CD14-positive monocyte (primary cell): Measurements from ENCODE around the gene ACLY. TPM values are rescaled to one million over a fixed set of nuclear protein-coding genes. Genes with fewer than 3 reads are reported as not detected.

Source experiments
- DNase-seq, 3 donors: peaks; one replicate each; pipeline ENCODE4 v3.0.0-alpha.2; 2011 to 2022
- H2AFZ ChIP-seq: 2 replicates; pipeline ENCODE4 v1.6.0; 2012; ENCODE audit warnings: mild to moderate bottlenecking, low read depth, low read length, inconsistent platforms; ENCODE audit not compliant: insufficient read depth, poor library complexity, severe bottlenecking
- H3K27ac ChIP-seq, 2 donors: 1 replicate in 1 of 2; 2 replicates in 1 of 2; pipeline ENCODE4 v1.5.1; 2012 to 2013; ENCODE audit warnings: low read length in 2 of 2, control low read depth in 1 of 2, inconsistent platforms in 1 of 2, low read depth in 1 of 2, mild to moderate bottlenecking in 1 of 2
- H3K27me3 ChIP-seq, 2 donors: one replicate each; pipeline versions ENCODE4 v1.6.0 to v1.6.1; 2011 to 2013; ENCODE audit warnings: low read length in 2 of 2; ENCODE audit not compliant: control insufficient read depth in 2 of 2, insufficient read depth in 2 of 2
- H3K36me3 ChIP-seq, 2 donors: replicated peaks in 1 of 2; 1 replicate in 1 of 2; 2 replicates in 1 of 2; pipeline versions ENCODE4 v1.5.1 to v1.6.1; 2012 to 2013; ENCODE audit warnings: low read length in 2 of 2, control low read depth in 1 of 2, inconsistent platforms in 1 of 2, mild to moderate bottlenecking in 1 of 2; ENCODE audit not compliant: insufficient read depth in 2 of 2, control insufficient read depth in 1 of 2
- H3K4me1 ChIP-seq, 2 donors: 1 replicate in 1 of 2; 2 replicates in 1 of 2; pipeline versions ENCODE4 v1.5.1 to v1.6.1; 2012 to 2013; ENCODE audit warnings: low read length in 2 of 2, control low read depth in 1 of 2, inconsistent platforms in 1 of 2, mild to moderate bottlenecking in 1 of 2, moderate library complexity in 1 of 2; ENCODE audit not compliant: insufficient read depth in 2 of 2, control insufficient read depth in 1 of 2
- H3K4me2 ChIP-seq: replicated peaks from 2 replicates; pipeline ENCODE3; 2012; ENCODE audit warnings: low read length, moderate library complexity, mild to moderate bottlenecking; ENCODE audit not compliant: poor library complexity, severe bottlenecking; ENCODE audit errors: extremely low read depth
- H3K4me3 ChIP-seq, 3 experiments: fragments of 200-600 bp in 1 of 3; sonication (generic) in 1 of 3; replicated peaks in 1 of 3; 1 replicate in 2 of 3; 2 replicates in 1 of 3; pipeline ENCODE4 v1.5.1; 2011 to 2013; ENCODE audit warnings: low read length in 3 of 3, mild to moderate bottlenecking in 3 of 3, control low read depth in 2 of 3, low read depth in 2 of 3, inconsistent platforms in 1 of 3, moderate library complexity in 1 of 3
- H3K79me2 ChIP-seq: 2 replicates; pipeline ENCODE4 v1.6.0; 2012; ENCODE audit warnings: mild to moderate bottlenecking, control low read depth, inconsistent platforms, low read length, moderate library complexity; ENCODE audit not compliant: insufficient read depth
- H3K9ac ChIP-seq: 2 replicates; pipeline ENCODE4 v1.6.0; 2017; ENCODE audit warnings: low read length, mild to moderate bottlenecking; ENCODE audit not compliant: insufficient read depth, poor library complexity, severe bottlenecking
- H3K9me3 ChIP-seq, 2 donors: replicated peaks in 1 of 2; 1 replicate in 1 of 2; 2 replicates in 1 of 2; pipeline versions ENCODE4 v1.5.1 to v1.6.1; 2012 to 2013; ENCODE audit warnings: low read length in 2 of 2, control low read depth in 1 of 2; ENCODE audit not compliant: control insufficient read depth in 1 of 2, insufficient read depth in 1 of 2
- H4K20me1 ChIP-seq: 2 replicates; pipeline ENCODE4 v1.6.0; 2012; ENCODE audit warnings: mild to moderate bottlenecking, low read length, control low read depth, moderate library complexity; ENCODE audit not compliant: insufficient read depth
- H3K27ac Mint-ChIP-seq, 7 donors: one replicate each; pipeline ENCODE4 v1.8.0; 2020; ENCODE audit warnings: mild to moderate bottlenecking in 7 of 7, mixed read lengths in 7 of 7, moderate library complexity in 6 of 7, inconsistent platforms in 2 of 7
- H3K27me3 Mint-ChIP-seq, 3 donors: one replicate each; pipeline ENCODE4 v1.8.0; 2021 to 2022; ENCODE audit warnings: low read depth in 3 of 3, mild to moderate bottlenecking in 3 of 3, mixed read lengths in 3 of 3, moderate library complexity in 3 of 3, inconsistent platforms in 1 of 3
- H3K36me3 Mint-ChIP-seq, 2 donors: one replicate each; pipeline ENCODE4 v1.8.0; 2020; ENCODE audit warnings: mixed read lengths in 2 of 2, inconsistent platforms in 1 of 2, mild to moderate bottlenecking in 1 of 2
- H3K4me1 Mint-ChIP-seq: one replicate; pipeline ENCODE4 v1.8.0; 2020; ENCODE audit warnings: mild to moderate bottlenecking, mixed read lengths
- H3K4me3 Mint-ChIP-seq, 2 donors: one replicate each; pipeline ENCODE4 v1.8.0; 2020; ENCODE audit warnings: mild to moderate bottlenecking in 2 of 2, mixed read lengths in 2 of 2, moderate library complexity in 1 of 2
- H3K9me3 Mint-ChIP-seq, 7 donors: one replicate each; pipeline ENCODE4 v1.8.0; 2020 to 2022; ENCODE audit warnings: mixed read lengths in 7 of 7, mild to moderate bottlenecking in 6 of 7, moderate library complexity in 6 of 7, inconsistent platforms in 2 of 7
- CTCF ChIP-seq: fragments of 200-600 bp; IDR thresholded peaks from one replicate; pipeline ENCODE4 v1.8.0; 2022; ENCODE audit warnings: antibody characterized with exemption, mild to moderate bottlenecking
- WGBS: methylation state at CpG from one replicate; pipeline ENCODE4 v1.1.5; 2013; ENCODE audit warnings: missing lambda C conversion rate; ENCODE audit not compliant: insufficient coverage; 5-methylcytosine and 5-hydroxymethylcytosine counted together
- intact Hi-C, 2 donors: fragments of 100-400 bp; cut with micrococcal nuclease; formaldehyde crosslinking; loops; one replicate each; pipeline versions ENCODE4 v1.15.0 to v1.15.1; 2023
- polyA plus RNA-seq, 3 donors: library from polyadenylated mRNA; depleted of rRNA in 1 of 3; unstranded in 2 of 3; stranded (reverse) in 1 of 3; fragments of 300-500 nt in 2 of 3; fragments of >200 nt in 1 of 3; fragmentation: Illumina TruSeq in 2 of 3; gene quantifications; 1 replicate in 2 of 3; 2 replicates in 1 of 3; pipeline ENCODE4 v1.2.3, GENCODE V29; 2012 to 2021

The ACLY gene
- polyA plus RNA-seq, 3 donors, result 41.0 to 48.3 (median 45.1) TPM

DNA sequence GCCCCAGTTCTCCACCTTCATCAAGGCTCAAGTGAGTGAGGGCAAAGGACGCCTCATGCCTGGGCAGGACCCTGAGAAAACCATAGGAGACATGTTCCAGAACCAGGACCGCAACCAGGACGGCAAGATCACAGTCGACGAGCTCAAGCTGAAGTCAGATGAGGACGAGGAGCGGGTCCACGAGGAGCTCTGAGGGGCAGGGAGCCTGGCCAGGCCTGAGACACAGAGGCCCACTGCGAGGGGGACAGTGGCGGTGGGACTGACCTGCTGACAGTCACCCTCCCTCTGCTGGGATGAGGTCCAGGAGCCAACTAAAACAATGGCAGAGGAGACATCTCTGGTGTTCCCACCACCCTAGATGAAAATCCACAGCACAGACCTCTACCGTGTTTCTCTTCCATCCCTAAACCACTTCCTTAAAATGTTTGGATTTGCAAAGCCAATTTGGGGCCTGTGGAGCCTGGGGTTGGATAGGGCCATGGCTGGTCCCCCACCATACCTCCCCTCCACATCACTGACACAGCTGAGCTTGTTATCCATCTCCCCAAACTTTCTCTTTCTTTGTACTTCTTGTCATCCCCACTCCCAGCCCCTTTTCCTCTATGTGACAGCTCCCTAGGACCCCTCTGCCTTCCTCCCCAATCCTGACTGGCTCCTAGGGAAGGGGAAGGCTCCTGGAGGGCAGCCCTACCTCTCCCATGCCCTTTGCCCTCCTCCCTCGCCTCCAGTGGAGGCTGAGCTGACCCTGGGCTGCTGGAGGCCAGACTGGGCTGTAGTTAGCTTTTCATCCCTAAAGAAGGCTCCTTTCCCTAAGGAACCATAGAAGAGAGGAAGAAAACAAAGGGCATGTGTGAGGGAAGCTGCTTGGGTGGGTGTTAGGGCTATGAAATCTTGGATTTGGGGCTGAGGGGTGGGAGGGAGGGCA, 96.3 kb downstream of the ACLY start:
- WGBS, result 87% methylated on average over 11 of the region's 12 CpGs
- intact Hi-C loops, result no loop called here
- Mint-ChIP-seq H3K27ac (no peak overlapping the region), H3K36me3 (peaks cover 0 to 2% of the 10 kb centered on the region in 2 donors), H3K27me3 (peaks cover 0 to 4% (median 1%) of the 10 kb centered on the region in 3 donors), H3K9me3 (peaks cover 0 to 2% (median 0%) of the 10 kb centered on the region in 7 donors), H3K4me3 (no peak overlapping the region), H3K4me1 (no peaks in the 10 kb centered on the region)
- Histone ChIP-seq H3K4me1 (no peaks in the 10 kb centered on the region), H4K20me1 (no peaks in the 10 kb centered on the region), H3K27me3 (no peaks in the 10 kb centered on the region), H3K4me2 (no peak overlapping the region), H3K4me3 (no peak overlapping the region), H2AFZ (no peak overlapping the region), H3K79me2 (no peaks in the 10 kb centered on the region), H3K27ac (no peak overlapping the region), H3K36me3 (peaks cover 0 to 4% of the 10 kb centered on the region in 2 donors), H3K9ac (no peak overlapping the region), H3K9me3 (no peaks in the 10 kb centered on the region)
- no peak for TF ChIP-seq CTCF
- no peak for DNase-seq

- no peaks in the 10 kb centered on the region for H3K79me2 ChIP-seq
Measured at GRCh38 chr17:41821776-41822175, 97.0 kb downstream of the ACLY start.

More at GRCh38 chr17:41821776-41822175, 97.0 kb downstream of the ACLY start:
- no peaks in the 10 kb centered on the region for H3K4me1 ChIP-seq
- peaks cover 0 to 2% (median 0%) of the 10 kb centered on the region in 7 donors for H3K9me3 Mint-ChIP-seq
- intact Hi-C loops, result no loop called here
- H3K27ac ChIP-seq, result no peak overlapping the region
- no peak for TF ChIP-seq CTCF
- H3K4me3 Mint-ChIP-seq, result no peak overlapping the region
- no peaks in the 10 kb centered on the region for H3K4me1 Mint-ChIP-seq
- H3K9ac ChIP-seq, result no peak overlapping the region
- no peak for DNase-seq
- no peak overlapping the region for H3K27ac Mint-ChIP-seq
- no peak overlapping the region for H3K4me2 ChIP-seq
- WGBS, result 100% methylated on average over 11 of the region's 14 CpGs
- H3K9me3 ChIP-seq, result no peaks in the 10 kb centered on the region
- no peaks in the 10 kb centered on the region for H3K27me3 ChIP-seq
- no peaks in the 10 kb centered on the region for H4K20me1 ChIP-seq
- peaks cover 0 to 4% of the 10 kb centered on the region in 2 donors for H3K36me3 ChIP-seq
- H3K27me3 Mint-ChIP-seq, result peaks cover 0 to 4% (median 1%) of the 10 kb centered on the region in 3 donors
- peaks cover 0 to 2% of the 10 kb centered on the region in 2 donors for H3K36me3 Mint-ChIP-seq
- no peak overlapping the region for H3K4me3 ChIP-seq
- no peak overlapping the region for H2AFZ ChIP-seq
